ENCODE measurements around the gene LIG4.

LIG4 gene

DNA sequence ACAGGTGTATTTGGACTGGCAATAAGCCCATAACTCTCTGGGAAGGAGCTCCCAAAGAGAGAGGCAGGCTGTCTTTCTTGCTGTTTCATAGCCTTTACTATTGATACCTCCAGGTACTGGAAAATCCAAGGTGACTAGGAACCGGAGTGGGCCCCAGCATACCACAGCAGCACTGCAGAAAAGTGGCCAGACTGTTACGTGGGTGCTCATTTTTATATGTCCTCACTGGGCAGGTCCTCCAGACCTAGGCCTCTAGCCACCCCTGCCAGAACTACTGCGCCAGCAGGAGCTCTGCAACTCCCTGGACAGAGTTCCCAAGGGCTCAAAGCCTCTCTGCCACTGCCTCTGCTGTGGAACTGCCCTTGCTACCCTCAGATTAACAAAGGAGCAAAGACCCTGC lies 46.4 kb downstream of the LIG4 start:
- TF ChIP-seq TAF1 (IDR thresholded peaks at IDR 0.05; ENCODE audit: low read depth, low read length) = no peak
- TF ChIP-seq POU2F2 (IDR thresholded peaks at IDR 0.05; ENCODE audit: low read depth, low read length) = no peak
- DNase-seq (ENCODE audit: insufficient read length, low spot score) = no peak
- FAIRE-seq = no peak

DNA sequence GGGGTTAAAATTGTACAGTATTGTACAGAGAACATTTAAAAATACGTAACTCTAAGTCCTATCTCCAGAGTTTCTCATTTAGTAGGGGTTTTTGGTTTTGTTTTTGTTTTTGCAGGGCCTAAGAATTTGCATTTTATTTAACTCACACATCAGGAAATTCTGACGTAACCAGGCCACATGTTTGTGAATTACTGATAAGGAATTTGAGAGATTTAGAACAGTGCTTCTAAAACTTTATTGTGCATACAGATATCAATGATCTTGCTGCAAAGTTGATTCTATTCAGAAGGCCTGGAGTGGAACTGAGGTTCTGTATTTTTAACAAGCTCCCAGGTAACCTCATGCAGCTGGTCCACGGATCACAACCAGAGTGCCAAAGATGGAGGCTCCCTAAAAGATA lies 49.3 kb downstream of the LIG4 start:
- TF ChIP-seq POLR2A (IDR thresholded peaks at IDR 0.05; ENCODE audit: low read depth, low read length) (no peak), SPI1 (IDR thresholded peaks at IDR 0.05; ENCODE audit: low read depth, low read length) (no peak), TAF1 (IDR thresholded peaks at IDR 0.05; ENCODE audit: low read depth, low read length) (no peak), POLR2AphosphoS5 (IDR thresholded peaks at IDR 0.05; ENCODE audit: low read depth, low read length) (no peak), PAX5 (IDR thresholded peaks at IDR 0.05; ENCODE audit: insufficient read depth, low read length, severe bottlenecking) (no peak), POU2F2 (IDR thresholded peaks at IDR 0.05; ENCODE audit: low read depth, low read length) (no peak)
- no peak for FAIRE-seq
- DNase-seq (ENCODE audit: insufficient read length, low spot score) = no peak

DNA sequence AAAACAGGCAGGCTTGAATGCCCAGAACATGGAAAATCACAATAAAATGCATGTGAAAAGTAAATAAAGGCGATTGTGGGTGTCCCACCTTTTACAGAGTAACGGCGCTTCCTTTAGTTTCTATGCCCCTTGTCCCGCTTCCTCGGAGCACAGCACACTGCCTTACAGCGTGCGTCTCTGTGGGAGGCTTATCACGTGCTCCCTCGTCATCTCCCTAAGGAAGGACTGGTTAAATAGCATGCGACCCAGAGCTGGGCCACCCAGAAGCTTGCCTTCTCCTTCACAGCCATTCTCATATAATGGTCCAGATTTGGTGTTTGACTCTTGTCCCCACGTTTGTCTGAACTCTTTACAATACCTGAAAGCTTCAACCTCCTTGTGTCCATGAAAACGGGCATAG lies 56.6 kb downstream of the LIG4 start:
- DNase-seq (ENCODE audit: insufficient read length, low spot score) (no peak), FAIRE-seq (no peak)
- no peak for TF ChIP-seq POLR2AphosphoS5 (IDR thresholded peaks at IDR 0.05; ENCODE audit: low read depth, low read length)
- TF ChIP-seq POU2F2 (IDR thresholded peaks at IDR 0.05; ENCODE audit: low read depth, low read length) = no peak
- no peak for TF ChIP-seq TAF1 (IDR thresholded peaks at IDR 0.05; ENCODE audit: low read depth, low read length)
- no peak for TF ChIP-seq POLR2A (IDR thresholded peaks at IDR 0.05; ENCODE audit: low read depth, low read length)
- TF ChIP-seq SPI1 (IDR thresholded peaks at IDR 0.05; ENCODE audit: low read depth, low read length) = no peak
